Astrocyte (in vitro differentiated cells and primary cell): ENCODE results near the gene TNIK. TPM values are rescaled to one million over a fixed set of nuclear protein-coding genes. Genes with fewer than 3 reads are reported as not detected.
A peak's percentile ranks its signal among the peaks of the same experiment; 100 is the strongest.

Experiments used
- DNase-seq: peaks from one replicate; pipeline ENCODE4 v3.0.0-alpha.2; 2010; ENCODE audit warnings: low read depth
- FAIRE-seq: peaks from 2 replicates; lab custom pipeline; 2011; peaks lifted over from hg19 to GRCh38; lab: Jason Lieb, UNC
- H2AFZ ChIP-seq: 2 replicates; pipeline ENCODE4 v1.6.0; 2012; ENCODE audit warnings: low read depth, low read length, inconsistent platforms
- H3K27ac ChIP-seq: 2 replicates; pipeline ENCODE4 v1.5.1; 2011; ENCODE audit warnings: low read depth, low read length, inconsistent platforms
- H3K27me3 ChIP-seq: 2 replicates; pipeline ENCODE4 v1.6.0; 2011; ENCODE audit warnings: low read length, inconsistent platforms; ENCODE audit not compliant: insufficient read depth
- H3K36me3 ChIP-seq: 2 replicates; pipeline ENCODE4 v1.5.1; 2011; ENCODE audit warnings: low read length, inconsistent platforms; ENCODE audit not compliant: insufficient read depth
- H3K4me1 ChIP-seq: 2 replicates; pipeline ENCODE4 v1.5.1; 2011; ENCODE audit warnings: low read length, inconsistent platforms; ENCODE audit not compliant: insufficient read depth
- H3K4me2 ChIP-seq: 2 replicates; pipeline ENCODE4 v1.6.0; 2012; ENCODE audit warnings: low read length, inconsistent platforms
- H3K4me3 ChIP-seq: 2 replicates; pipeline ENCODE4 v1.5.1; 2011; ENCODE audit warnings: low read depth, mild to moderate bottlenecking, low read length, inconsistent platforms; ENCODE audit not compliant: insufficient read depth
- H3K79me2 ChIP-seq: 2 replicates; pipeline ENCODE4 v1.6.0; 2012; ENCODE audit warnings: mild to moderate bottlenecking, low read length, inconsistent platforms; ENCODE audit not compliant: insufficient read depth
- H3K9ac ChIP-seq: 2 replicates; pipeline ENCODE4 v1.6.0; 2012; ENCODE audit warnings: mild to moderate bottlenecking, low read length, inconsistent platforms
- H3K9me3 ChIP-seq: 2 replicates; pipeline ENCODE4 v1.5.1; 2012; ENCODE audit warnings: low read depth, mild to moderate bottlenecking, low read length, inconsistent platforms; ENCODE audit not compliant: insufficient read depth
- H4K20me1 ChIP-seq: 2 replicates; pipeline ENCODE4 v1.6.0; 2012; ENCODE audit warnings: low read length, inconsistent platforms; ENCODE audit not compliant: insufficient read depth
- H3K27ac Mint-ChIP-seq: one replicate; pipeline ENCODE4 v1.8.0; 2021; ENCODE audit warnings: mild to moderate bottlenecking, mixed read lengths; ENCODE audit not compliant: unreplicated experiment
- H3K27me3 Mint-ChIP-seq: one replicate; pipeline ENCODE4 v1.8.0; 2021; ENCODE audit warnings: low read depth, mixed read lengths; ENCODE audit not compliant: unreplicated experiment
- H3K36me3 Mint-ChIP-seq: one replicate; pipeline ENCODE4 v1.8.0; 2021; ENCODE audit warnings: low read depth, mixed read lengths; ENCODE audit not compliant: unreplicated experiment
- H3K4me1 Mint-ChIP-seq: one replicate; pipeline ENCODE4 v1.8.0; 2021; ENCODE audit warnings: low read depth, mixed read lengths; ENCODE audit not compliant: unreplicated experiment
- H3K4me3 Mint-ChIP-seq: one replicate; pipeline ENCODE4 v1.8.0; 2021; ENCODE audit warnings: mild to moderate bottlenecking, moderate library complexity, mixed read lengths; ENCODE audit not compliant: unreplicated experiment
- H3K9me3 Mint-ChIP-seq: one replicate; pipeline ENCODE4 v1.8.0; 2021; ENCODE audit warnings: mild to moderate bottlenecking, mixed read lengths; ENCODE audit not compliant: unreplicated experiment
- EZH2 ChIP-seq: IDR thresholded peaks from 2 replicates; pipeline ENCODE4 v1.6.1; 2012; ENCODE audit warnings: mild to moderate bottlenecking, low read length, inconsistent platforms; ENCODE audit not compliant: insufficient read depth
- total RNA-seq: library from RNA; stranded (reverse); gene quantifications from 2 replicates; pipeline ENCODE4 v1.2.1, GENCODE V29; 2021
- TF ChIP-seq, protein P1 (sequence below): IDR thresholded peaks from 2 replicates; pipeline ENCODE4 v1.5.1; 2011; ENCODE audit warnings: low read depth, mild to moderate bottlenecking, inconsistent platforms, low read length, moderate library complexity; ENCODE audit not compliant: insufficient read depth

Gene TNIK
- total RNA-seq, 1 donor from 2014 or later, result 70.0 TPM

DNA sequence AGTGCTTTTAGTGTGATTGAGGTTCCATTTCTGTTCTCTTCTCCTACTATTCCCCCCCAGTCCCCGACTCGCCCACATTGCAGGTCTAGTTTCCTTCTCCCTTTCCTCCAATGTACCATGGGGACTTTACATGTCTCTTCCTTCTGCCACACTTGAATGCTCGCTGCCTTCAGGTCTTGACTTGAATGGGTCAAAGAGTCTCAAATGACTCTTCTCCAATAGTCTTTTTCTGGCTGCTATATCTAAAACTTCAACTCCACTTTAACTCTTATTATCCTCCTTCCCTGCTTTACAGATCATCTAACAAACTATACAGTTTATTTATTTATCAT, 219.7 kb downstream of the TNIK start:
- no peak for DNase-seq
- no peak overlapping the region for H3K4me3 Mint-ChIP-seq
- no peaks in the 10 kb centered on the region for H3K27me3 Mint-ChIP-seq
- H3K27ac Mint-ChIP-seq, result peak overlapping the region; percentile 36
- no peaks in the 10 kb centered on the region for H3K9me3 ChIP-seq
- H3K4me1 Mint-ChIP-seq, result peaks cover 16% of the 10 kb centered on the region
- no peak for TF ChIP-seq EZH2
- TF ChIP-seq, protein P1, sequence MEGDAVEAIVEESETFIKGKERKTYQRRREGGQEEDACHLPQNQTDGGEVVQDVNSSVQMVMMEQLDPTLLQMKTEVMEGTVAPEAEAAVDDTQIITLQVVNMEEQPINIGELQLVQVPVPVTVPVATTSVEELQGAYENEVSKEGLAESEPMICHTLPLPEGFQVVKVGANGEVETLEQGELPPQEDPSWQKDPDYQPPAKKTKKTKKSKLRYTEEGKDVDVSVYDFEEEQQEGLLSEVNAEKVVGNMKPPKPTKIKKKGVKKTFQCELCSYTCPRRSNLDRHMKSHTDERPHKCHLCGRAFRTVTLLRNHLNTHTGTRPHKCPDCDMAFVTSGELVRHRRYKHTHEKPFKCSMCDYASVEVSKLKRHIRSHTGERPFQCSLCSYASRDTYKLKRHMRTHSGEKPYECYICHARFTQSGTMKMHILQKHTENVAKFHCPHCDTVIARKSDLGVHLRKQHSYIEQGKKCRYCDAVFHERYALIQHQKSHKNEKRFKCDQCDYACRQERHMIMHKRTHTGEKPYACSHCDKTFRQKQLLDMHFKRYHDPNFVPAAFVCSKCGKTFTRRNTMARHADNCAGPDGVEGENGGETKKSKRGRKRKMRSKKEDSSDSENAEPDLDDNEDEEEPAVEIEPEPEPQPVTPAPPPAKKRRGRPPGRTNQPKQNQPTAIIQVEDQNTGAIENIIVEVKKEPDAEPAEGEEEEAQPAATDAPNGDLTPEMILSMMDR, result no peak
- FAIRE-seq, result no peak
- H3K9ac ChIP-seq, result no peak overlapping the region
- no peaks in the 10 kb centered on the region for H3K36me3 ChIP-seq
- H3K36me3 Mint-ChIP-seq, result peaks cover 8% of the 10 kb centered on the region
- H3K79me2 ChIP-seq, result no peaks in the 10 kb centered on the region
- H3K4me1 ChIP-seq, result no peaks in the 10 kb centered on the region
- H2AFZ ChIP-seq, result no peak overlapping the region
- H3K4me3 ChIP-seq, result no peak overlapping the region
- H3K4me2 ChIP-seq, result no peak overlapping the region
- no peak overlapping the region for H3K27ac ChIP-seq
- H4K20me1 ChIP-seq, result no peaks in the 10 kb centered on the region
- H3K9me3 Mint-ChIP-seq, result no peaks in the 10 kb centered on the region
- no peaks in the 10 kb centered on the region for H3K27me3 ChIP-seq

DNA sequence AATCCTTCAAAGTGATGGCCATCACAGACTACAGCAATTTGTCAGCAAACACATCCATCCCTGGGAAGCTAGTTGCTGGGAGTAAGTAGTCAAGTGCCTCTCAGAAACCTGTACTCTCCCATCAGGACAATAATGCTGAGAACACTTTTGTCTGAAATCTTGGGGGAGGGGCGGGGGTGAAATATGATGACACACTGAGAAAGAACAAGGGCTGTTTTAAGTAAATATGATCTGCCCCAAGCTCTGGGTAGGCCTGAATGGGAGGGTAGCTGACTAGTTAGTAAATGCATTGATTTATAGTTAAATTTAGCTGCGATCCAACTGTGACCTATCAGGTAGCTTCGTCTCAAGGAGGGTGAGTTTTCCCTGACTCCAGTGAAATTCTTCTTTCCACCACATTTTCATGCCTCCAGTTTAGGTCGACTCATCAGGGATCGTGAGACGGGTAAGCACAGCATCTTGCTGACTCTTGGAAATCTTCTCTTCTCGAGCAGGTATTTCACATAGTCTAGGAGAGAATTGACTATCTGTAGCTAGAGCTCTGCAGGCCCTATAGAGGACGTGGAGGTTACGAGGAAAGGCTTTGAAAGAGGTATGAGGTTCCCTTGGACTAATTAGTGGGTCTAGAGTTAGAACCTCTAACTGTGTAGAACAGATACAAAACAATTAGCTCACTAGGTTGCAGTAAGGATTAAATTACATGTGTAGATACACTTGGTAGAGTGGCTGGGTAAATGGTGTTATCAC, 220.3 kb downstream of the TNIK start:
- Histone ChIP-seq H3K79me2 (no peaks in the 10 kb centered on the region), H3K27me3 (no peaks in the 10 kb centered on the region), H3K9me3 (no peaks in the 10 kb centered on the region), H3K4me2 (no peak overlapping the region), H3K4me1 (no peaks in the 10 kb centered on the region), H3K9ac (no peak overlapping the region), H3K36me3 (no peaks in the 10 kb centered on the region), H3K4me3 (no peak overlapping the region), H3K27ac (no peak overlapping the region), H2AFZ (no peak overlapping the region), H4K20me1 (no peaks in the 10 kb centered on the region)
- TF ChIP-seq, protein P1, result no peak
- no peak for TF ChIP-seq EZH2
- H3K36me3 Mint-ChIP-seq, result peaks cover 10% of the 10 kb centered on the region
- no peak overlapping the region for H3K4me3 Mint-ChIP-seq
- H3K4me1 Mint-ChIP-seq, result peaks cover 19% of the 10 kb centered on the region
- no peaks in the 10 kb centered on the region for H3K9me3 Mint-ChIP-seq
- H3K27ac Mint-ChIP-seq, result peak overlapping the region; percentile 36
- no peak for DNase-seq
- FAIRE-seq, result no peak
- no peaks in the 10 kb centered on the region for H3K27me3 Mint-ChIP-seq

DNA sequence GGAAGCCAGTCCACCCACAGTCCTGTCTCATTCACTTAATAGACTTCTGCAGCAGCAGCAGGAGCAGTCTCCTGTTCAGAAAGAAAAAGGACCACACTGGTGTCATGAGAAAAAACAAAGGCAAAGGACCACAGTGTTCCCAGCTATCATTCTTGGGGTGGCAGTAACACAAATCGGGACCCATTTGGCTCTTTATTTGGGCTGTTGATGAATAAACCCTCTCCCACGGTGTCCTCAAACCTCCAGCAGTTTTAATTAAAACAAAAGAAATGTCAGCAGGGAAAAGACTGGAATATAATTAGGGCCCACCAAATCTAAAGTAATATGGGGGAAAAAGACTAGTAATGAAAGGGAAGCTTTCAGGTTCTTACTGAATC, 223.2 kb downstream of the TNIK start:
- no peaks in the 10 kb centered on the region for H4K20me1 ChIP-seq
- TF ChIP-seq, protein P1, result no peak
- TF ChIP-seq EZH2, result no peak
- Mint-ChIP-seq H3K27ac (no peak overlapping the region), H3K36me3 (peaks cover 17% of the 10 kb centered on the region), H3K4me3 (no peak overlapping the region), H3K27me3 (no peaks in the 10 kb centered on the region), H3K4me1 (peaks cover 24% of the 10 kb centered on the region), H3K9me3 (no peaks in the 10 kb centered on the region)
- H3K9me3 ChIP-seq, result no peaks in the 10 kb centered on the region
- H3K36me3 ChIP-seq, result no peaks in the 10 kb centered on the region
- no peaks in the 10 kb centered on the region for H3K27me3 ChIP-seq
- H3K27ac ChIP-seq, result no peak overlapping the region
- DNase-seq (no peak), FAIRE-seq (no peak)
- peaks cover 3% of the 10 kb centered on the region for H3K79me2 ChIP-seq
- H3K4me3 ChIP-seq, result no peak overlapping the region
- no peaks in the 10 kb centered on the region for H3K4me1 ChIP-seq
- H2AFZ ChIP-seq, result no peak overlapping the region
- no peak overlapping the region for H3K9ac ChIP-seq
- H3K4me2 ChIP-seq, result no peak overlapping the region
